Stomach (tissue), 4 donors: ENCODE measurements around the gene GAS1.

Source experiments
- EP300 ChIP-seq: sonication (generic); formaldehyde crosslinking; IDR thresholded peaks from one replicate; pipeline ENCODE4 v1.6.1; 2017; ENCODE audit warnings: antibody characterized with exemption
- POLR2A ChIP-seq, 4 donors: fragments of 450-650 bp; IDR thresholded peaks; one replicate each; pipeline ENCODE4 v1.6.1; 2016; ENCODE audit warnings: antibody characterized with exemption in 4 of 4, control low read depth in 2 of 4, mild to moderate bottlenecking in 1 of 4, moderate library complexity in 1 of 4
- POLR2AphosphoS5 ChIP-seq, 3 donors: sonication (generic); formaldehyde crosslinking; IDR thresholded peaks; one replicate each; pipeline ENCODE4 v1.6.1; 2016; ENCODE audit warnings: antibody characterized with exemption in 3 of 3
- TF ChIP-seq, protein P1 (sequence below), 7 experiments: fragments of 450-650 bp in 4 of 7; fragments of 200-600 bp in 3 of 7; sonication (generic) in 3 of 7; IDR thresholded peaks; one replicate each; pipeline ENCODE4 v1.5.1; 2016 to 2019; ENCODE audit warnings: antibody characterized with exemption in 7 of 7, control low read depth in 2 of 7, mild to moderate bottlenecking in 1 of 7

DNA sequence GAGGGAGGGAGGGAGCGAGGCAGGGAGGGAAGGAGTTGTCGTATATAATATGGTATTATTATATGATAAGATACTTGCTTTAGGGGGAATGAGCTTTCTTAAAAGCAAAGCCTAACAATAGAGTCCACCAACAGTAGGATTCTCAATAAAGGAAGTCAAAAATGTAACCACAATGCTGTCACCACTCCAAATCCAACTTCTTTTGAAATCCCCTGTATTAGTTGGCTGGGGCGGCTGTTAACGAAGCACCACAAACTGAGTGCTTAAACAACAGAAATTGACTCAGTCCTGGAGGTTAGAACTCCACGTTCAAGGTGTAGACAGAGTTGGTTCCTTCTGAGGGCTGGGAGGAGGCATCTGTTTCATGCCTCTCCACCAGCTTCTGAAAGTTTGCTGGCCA lies 23.1 kb downstream of the GAS1 start:
- TF ChIP-seq POLR2A (IDR thresholded peaks at IDR 0.05) (no peak), EP300 (no peak), POLR2AphosphoS5 (IDR thresholded peaks at IDR 0.05) (no peak)
- TF ChIP-seq, protein P1, sequence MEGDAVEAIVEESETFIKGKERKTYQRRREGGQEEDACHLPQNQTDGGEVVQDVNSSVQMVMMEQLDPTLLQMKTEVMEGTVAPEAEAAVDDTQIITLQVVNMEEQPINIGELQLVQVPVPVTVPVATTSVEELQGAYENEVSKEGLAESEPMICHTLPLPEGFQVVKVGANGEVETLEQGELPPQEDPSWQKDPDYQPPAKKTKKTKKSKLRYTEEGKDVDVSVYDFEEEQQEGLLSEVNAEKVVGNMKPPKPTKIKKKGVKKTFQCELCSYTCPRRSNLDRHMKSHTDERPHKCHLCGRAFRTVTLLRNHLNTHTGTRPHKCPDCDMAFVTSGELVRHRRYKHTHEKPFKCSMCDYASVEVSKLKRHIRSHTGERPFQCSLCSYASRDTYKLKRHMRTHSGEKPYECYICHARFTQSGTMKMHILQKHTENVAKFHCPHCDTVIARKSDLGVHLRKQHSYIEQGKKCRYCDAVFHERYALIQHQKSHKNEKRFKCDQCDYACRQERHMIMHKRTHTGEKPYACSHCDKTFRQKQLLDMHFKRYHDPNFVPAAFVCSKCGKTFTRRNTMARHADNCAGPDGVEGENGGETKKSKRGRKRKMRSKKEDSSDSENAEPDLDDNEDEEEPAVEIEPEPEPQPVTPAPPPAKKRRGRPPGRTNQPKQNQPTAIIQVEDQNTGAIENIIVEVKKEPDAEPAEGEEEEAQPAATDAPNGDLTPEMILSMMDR (IDR thresholded peaks at IDR 0.05): no peak
